Osteoblast (primary cell): ENCODE measurements around the gene PHF23. TPM values are rescaled to one million over a fixed set of nuclear protein-coding genes. Genes with fewer than 3 reads are reported as not detected.

ENCODE experiments used
- DNase-seq: peaks from one replicate; pipeline ENCODE4 v3.0.0; 2011; ENCODE audit warnings: low spot score, mixed read lengths; ENCODE audit not compliant: insufficient read length; ENCODE audit errors: missing footprints
- H2AFZ ChIP-seq: 2 replicates; pipeline ENCODE4 v1.6.0; 2011; ENCODE audit warnings: mild to moderate bottlenecking, low read length
- H3K27ac ChIP-seq: 2 replicates; pipeline ENCODE4 v1.5.1; 2011; ENCODE audit warnings: mild to moderate bottlenecking, low read depth, low read length, moderate library complexity
- H3K27me3 ChIP-seq: 2 replicates; pipeline ENCODE4 v1.6.0; 2012; ENCODE audit warnings: mild to moderate bottlenecking, control low read depth, inconsistent platforms, low read length, moderate library complexity; ENCODE audit not compliant: insufficient read depth
- H3K36me3 ChIP-seq: 2 replicates; pipeline ENCODE4 v1.5.1; 2011; ENCODE audit warnings: mild to moderate bottlenecking, low read length, control low read depth, moderate library complexity; ENCODE audit not compliant: insufficient read depth
- H3K4me1 ChIP-seq: 2 replicates; pipeline ENCODE4 v1.5.1; 2011; ENCODE audit warnings: mild to moderate bottlenecking, low read length, control low read depth, moderate library complexity; ENCODE audit not compliant: insufficient read depth
- H3K4me2 ChIP-seq: 2 replicates; pipeline ENCODE4 v1.6.0; 2011; ENCODE audit warnings: mild to moderate bottlenecking, low read length; ENCODE audit not compliant: insufficient read depth
- H3K4me3 ChIP-seq: fragments of 200-600 bp; sonication (generic); 3 replicates; pipeline ENCODE4 v1.5.1; 2012; ENCODE audit warnings: mild to moderate bottlenecking, low read length, inconsistent platforms; ENCODE audit not compliant: insufficient read depth
- H3K79me2 ChIP-seq: 2 replicates; pipeline ENCODE4 v1.6.0; 2012; ENCODE audit warnings: mild to moderate bottlenecking, low read length, control low read depth, inconsistent platforms; ENCODE audit not compliant: insufficient read depth
- H3K9me3 ChIP-seq: 2 replicates; pipeline ENCODE4 v1.5.1; 2011; ENCODE audit warnings: low read depth, low read length, control low read depth
- H4K20me1 ChIP-seq: 2 replicates; pipeline ENCODE4 v1.6.0; 2012; ENCODE audit warnings: mild to moderate bottlenecking, low read length, control low read depth; ENCODE audit not compliant: insufficient read depth
- total RNA-seq: library from RNA; depleted of rRNA; stranded (reverse); fragments of >200 nt; gene quantifications from 2 replicates; pipeline ENCODE4 v1.2.3, GENCODE V29; 2012
- TF ChIP-seq, protein P1 (sequence below): IDR thresholded peaks from 2 replicates; pipeline ENCODE4 v1.5.1; 2011; ENCODE audit warnings: mild to moderate bottlenecking, low read depth, low read length, moderate library complexity; ENCODE audit errors: extremely low read depth

Gene PHF23
- total RNA-seq, 1 donor, result 53.2 TPM

DNA sequence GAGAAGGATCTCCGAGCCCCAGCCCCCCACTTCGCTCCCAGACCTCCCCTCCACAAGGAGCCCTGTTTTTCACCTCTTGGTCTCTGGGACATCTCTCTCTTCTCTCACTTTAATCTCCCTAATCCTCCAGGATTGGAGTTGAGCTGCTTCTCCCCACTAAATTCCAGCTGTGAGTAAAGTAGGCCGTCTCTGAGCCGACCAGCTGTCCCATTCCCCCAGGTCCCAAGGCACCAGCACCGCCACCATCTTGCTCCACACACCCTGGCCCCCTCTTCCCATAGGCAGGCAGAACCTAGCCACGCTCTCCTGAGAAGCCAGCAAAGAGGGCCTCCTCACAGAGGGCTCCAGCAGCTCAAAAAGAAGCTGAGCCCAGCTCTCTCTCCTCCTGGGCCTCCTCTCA, 20.5 kb downstream of the PHF23 start:
- Histone ChIP-seq H3K79me2 (peaks cover 59% of the 10 kb centered on the region), H3K36me3 (peaks cover 32% of the 10 kb centered on the region), H3K4me2 (no peak overlapping the region), H3K4me3 (no peak overlapping the region), H3K4me1 (peaks cover 59% of the 10 kb centered on the region), H4K20me1 (peaks cover 61% of the 10 kb centered on the region), H3K27me3 (no peaks in the 10 kb centered on the region), H3K9me3 (no peaks in the 10 kb centered on the region), H3K27ac (peak overlapping the region; percentile 94), H2AFZ (no peak overlapping the region)
- DNase-seq, result no peak
- TF ChIP-seq, protein P1, sequence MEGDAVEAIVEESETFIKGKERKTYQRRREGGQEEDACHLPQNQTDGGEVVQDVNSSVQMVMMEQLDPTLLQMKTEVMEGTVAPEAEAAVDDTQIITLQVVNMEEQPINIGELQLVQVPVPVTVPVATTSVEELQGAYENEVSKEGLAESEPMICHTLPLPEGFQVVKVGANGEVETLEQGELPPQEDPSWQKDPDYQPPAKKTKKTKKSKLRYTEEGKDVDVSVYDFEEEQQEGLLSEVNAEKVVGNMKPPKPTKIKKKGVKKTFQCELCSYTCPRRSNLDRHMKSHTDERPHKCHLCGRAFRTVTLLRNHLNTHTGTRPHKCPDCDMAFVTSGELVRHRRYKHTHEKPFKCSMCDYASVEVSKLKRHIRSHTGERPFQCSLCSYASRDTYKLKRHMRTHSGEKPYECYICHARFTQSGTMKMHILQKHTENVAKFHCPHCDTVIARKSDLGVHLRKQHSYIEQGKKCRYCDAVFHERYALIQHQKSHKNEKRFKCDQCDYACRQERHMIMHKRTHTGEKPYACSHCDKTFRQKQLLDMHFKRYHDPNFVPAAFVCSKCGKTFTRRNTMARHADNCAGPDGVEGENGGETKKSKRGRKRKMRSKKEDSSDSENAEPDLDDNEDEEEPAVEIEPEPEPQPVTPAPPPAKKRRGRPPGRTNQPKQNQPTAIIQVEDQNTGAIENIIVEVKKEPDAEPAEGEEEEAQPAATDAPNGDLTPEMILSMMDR, result no peak

DNA sequence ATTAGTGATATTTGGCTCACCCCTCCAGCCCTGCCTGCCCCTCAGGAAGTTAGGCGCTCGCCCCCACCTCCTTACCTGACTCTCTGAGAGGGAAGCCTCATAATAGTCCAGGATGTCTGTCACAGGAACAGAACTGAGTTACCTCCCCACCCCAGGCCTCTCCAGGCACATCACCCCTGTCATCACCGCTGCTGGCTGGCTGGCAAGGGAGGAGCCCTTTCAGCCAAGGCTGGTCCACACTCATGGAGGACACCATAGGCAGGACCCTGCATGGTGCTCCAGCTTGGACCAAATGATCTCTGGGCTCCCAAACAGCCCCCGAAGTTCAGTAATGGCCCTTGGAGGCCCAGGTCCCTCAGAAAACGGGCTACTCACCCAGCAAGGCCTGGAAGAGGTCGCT, 21.1 kb downstream of the PHF23 start:
- H3K79me2 ChIP-seq, result peaks cover 64% of the 10 kb centered on the region
- TF ChIP-seq, protein P1, result no peak
- peaks cover 61% of the 10 kb centered on the region for H4K20me1 ChIP-seq
- peak overlapping the region; percentile 51 for H3K27ac ChIP-seq
- no peaks in the 10 kb centered on the region for H3K9me3 ChIP-seq
- H3K27me3 ChIP-seq, result no peaks in the 10 kb centered on the region
- peaks cover 59% of the 10 kb centered on the region for H3K4me1 ChIP-seq
- peaks cover 26% of the 10 kb centered on the region for H3K36me3 ChIP-seq
- no peak for DNase-seq
- H3K4me3 ChIP-seq, result peak overlapping the region; percentile 71
- H3K4me2 ChIP-seq, result peak overlapping the region; percentile 87
- H2AFZ ChIP-seq, result peak overlapping the region; percentile 88

DNA sequence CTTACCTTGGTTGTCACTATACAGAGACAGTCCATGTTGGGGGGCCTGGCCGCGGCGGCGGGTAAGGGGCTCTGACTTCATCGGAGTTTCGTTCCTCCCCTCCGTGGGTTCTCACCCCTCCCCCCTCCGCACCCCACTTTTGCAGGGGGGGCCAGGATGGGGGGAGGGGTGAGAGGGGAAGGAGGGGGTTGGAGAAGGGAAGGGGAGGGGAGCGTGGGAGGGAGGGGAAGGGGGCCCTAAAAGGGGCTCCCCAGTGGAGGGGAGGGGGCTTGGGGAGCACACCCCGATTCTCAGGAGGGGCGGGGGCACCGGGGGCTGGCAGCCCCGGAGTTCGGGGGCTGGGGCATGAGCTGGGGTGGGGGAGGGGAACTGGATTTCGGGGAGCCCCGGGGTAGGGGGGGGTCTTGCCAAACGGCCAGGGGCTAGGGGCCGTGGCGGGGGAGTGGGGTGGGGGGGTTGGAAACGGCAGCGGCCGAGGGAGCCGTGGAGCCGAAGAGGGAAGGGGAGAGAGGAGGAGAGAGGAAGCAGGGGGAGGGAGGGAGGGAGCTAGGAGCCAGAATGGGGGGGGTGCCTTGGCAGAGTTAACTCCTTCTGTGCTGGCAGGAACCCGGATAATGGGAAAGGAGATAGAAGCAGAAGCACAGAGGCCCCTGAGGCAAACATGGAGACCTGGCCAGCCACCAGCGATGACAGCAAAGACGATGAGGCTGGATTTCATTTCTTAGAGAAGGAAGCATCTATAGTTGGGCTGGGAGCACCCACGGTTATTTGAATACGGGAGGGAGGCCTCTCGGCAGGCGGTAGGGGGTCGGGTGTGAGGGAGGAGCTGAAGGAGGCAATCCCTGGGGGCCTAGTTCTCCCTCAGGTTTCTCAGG, 21.9 kb downstream of the PHF23 start:
- Histone ChIP-seq H2AFZ (peak overlapping the region; percentile 88), H3K4me3 (peak overlapping the region; percentile 81), H3K27ac (peak overlapping the region; percentile 51), H3K79me2 (peaks cover 67% of the 10 kb centered on the region), H3K4me1 (peaks cover 59% of the 10 kb centered on the region), H3K9me3 (no peaks in the 10 kb centered on the region), H4K20me1 (peaks cover 58% of the 10 kb centered on the region), H3K27me3 (no peaks in the 10 kb centered on the region), H3K36me3 (peaks cover 18% of the 10 kb centered on the region), H3K4me2 (peak overlapping the region; percentile 87)
- peak; percentile 98 for DNase-seq
- TF ChIP-seq, protein P1, result no peak
